DOHH2 (cell line): ENCODE measurements around the gene COMMD4.

Experiments
- CTCF ChIP-seq: fragments of 200-600 bp; sonication (generic); IDR thresholded peaks from one replicate; pipeline ENCODE4 v1.5.1; 2014; ENCODE audit warnings: antibody characterized with exemption, mild to moderate bottlenecking, low read depth, low read length; ENCODE audit not compliant: poor library complexity, severe bottlenecking
- EZH2phosphoT487 ChIP-seq: fragments of 200-600 bp; sonication (generic); IDR thresholded peaks from 2 replicates; pipeline ENCODE4 v1.6.1; 2017; ENCODE audit warnings: borderline replicate concordance, mild to moderate bottlenecking, antibody characterized with exemption, low read length, moderate library complexity, mixed read lengths

DNA sequence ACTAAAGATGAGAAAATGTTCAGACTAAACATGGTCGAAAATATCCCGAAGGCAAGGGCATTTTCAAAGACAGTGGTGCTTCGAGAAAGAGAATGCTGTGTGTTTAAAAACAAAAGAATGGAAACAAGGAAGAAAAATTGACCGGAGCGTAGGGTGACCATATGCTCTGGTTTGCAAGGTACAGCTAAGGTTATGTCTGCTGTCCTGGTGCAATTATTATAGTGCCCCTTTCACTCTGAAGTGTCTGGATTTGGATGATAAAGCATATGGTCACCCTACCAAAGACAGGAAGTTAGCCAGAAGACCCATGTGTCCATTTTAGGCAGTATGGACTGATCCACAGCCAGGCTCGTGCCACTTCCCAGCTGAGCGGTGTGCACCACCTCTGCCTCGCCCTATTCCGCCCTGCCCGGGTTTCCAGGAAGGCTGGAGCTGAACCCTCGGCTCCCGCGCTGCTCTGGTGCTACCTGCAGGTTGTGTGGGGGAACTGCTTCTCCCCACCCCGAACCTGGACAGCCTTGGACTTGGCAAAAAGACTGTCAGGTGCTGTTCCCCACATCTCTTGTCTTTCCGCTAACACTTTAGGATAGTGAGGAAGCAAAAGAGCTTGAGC, 28.0 kb upstream of the COMMD4 start:
- TF ChIP-seq CTCF (peak; percentile 38), EZH2phosphoT487 (no peak)
